Activated T-cell treated with anti-CD3 and anti-CD28 coated beads for 4 hours (primary cell): ENCODE data around the gene SLC35G2.
"Not testable (repeated sequence)": the region's sequence is repeated elsewhere in the genome, so short reads cannot be mapped to it uniquely, and the experiment has no call there.

Experiments
- DNase-seq: peaks from one replicate; pipeline ENCODE4 v3.0.0-alpha.2; 2020

The SLC35G2 gene

GRCh38 chr3:136818769-136819391, at the start of gene SLC35G2:
TSS of gene SLC35G2 (plus strand) at chr3:136819126. CDS start at chr3:136854461, 35,335 bp downstream.
- DNase-seq = peak; percentile 19

GRCh38 chr3:136772709-136773108, 46.2 kb upstream of the SLC35G2 start:
- DNase-seq = no peak

GRCh38 chr3:136778865-136779264, 40.1 kb upstream of the SLC35G2 start:
- no peak for DNase-seq

DNA sequence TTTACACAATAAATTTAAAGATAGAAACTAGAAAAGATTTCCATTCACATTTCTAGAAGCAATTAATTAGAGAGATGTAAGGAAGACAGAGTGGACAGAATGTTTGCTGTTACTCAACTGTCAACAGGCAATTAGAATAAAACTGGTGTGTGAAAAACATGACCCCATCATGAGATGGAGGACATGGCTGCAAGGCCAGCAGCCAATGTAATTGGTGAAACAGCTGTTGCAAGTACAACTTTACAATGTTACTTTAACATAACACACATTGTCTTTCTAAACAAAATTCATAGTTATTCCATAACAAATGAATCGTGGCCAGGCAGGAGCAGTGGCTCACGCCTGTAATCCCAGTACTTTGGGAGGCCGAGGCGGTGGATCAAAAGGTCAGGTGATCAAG, 38.2 kb upstream of the SLC35G2 start:
- no peak for DNase-seq

DNA sequence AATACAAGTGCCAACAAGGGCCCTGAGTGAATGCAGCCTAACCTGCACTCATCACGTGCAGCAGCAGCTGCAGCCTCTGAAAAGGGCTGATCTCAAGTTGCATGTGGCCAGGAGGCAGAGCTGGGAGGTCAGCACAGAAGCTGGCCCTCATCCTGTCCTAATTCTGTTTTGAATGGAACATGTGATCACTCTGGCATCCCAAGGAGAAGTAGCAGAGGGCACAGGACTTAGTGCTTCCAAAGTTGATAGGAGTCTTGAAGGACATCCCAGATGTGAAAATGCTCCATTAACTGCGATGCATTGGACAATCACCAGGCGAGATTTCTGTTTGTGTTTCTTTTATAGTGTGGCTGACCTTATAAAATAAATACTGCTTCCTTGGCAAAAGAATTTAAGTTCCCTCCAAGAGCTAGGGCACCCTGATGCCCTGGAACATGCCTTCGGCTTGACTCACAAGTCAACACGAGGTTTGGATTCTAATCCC, 35.2 kb upstream of the SLC35G2 start:
- no peak for DNase-seq

GRCh38 chr3:136787349-136787748, 31.6 kb upstream of the SLC35G2 start:
- no peak for DNase-seq

DNA sequence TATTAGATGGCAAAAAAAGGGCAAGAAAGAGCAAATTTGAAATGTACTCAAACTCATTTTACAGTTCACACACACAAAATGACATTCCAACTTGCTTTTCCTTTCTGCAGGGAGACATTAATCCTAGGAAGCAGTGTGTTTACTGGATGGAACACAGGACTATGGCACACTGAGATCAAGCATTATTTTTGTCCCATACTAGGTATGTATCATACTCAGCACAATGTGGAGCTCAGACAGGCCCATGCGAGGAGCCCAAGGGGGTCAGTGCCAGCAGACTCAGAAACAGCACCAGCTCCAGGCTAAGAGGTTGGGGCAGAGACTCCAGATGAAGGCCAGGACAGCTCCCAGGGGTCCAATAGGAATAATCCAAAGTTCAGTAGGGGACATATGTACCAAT, 30.8 kb upstream of the SLC35G2 start:
- no peak for DNase-seq

DNA sequence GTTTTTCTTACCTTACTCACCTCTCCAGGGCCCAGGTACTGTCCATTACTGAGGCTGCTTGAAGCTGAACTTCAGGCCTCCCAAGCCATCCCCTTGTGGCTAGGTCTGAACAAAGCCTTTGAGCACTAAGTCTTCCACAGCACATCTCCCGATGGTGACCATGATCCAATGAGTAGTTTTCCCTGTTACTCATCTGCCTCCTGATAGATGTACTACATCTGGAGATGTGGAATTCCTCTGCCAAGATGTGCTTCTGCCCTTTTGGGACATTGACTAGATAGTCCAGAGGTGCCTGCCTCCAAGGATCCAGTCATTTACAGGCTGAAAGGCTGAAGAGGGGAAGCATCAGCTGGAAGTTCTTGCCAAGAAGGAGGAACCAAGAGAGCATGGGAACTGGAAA, 28.9 kb upstream of the SLC35G2 start:
- DNase-seq = no peak

- DNase-seq = no peak
Measured at GRCh38 chr3:136790786-136791185, 28.1 kb upstream of the SLC35G2 start.

DNA sequence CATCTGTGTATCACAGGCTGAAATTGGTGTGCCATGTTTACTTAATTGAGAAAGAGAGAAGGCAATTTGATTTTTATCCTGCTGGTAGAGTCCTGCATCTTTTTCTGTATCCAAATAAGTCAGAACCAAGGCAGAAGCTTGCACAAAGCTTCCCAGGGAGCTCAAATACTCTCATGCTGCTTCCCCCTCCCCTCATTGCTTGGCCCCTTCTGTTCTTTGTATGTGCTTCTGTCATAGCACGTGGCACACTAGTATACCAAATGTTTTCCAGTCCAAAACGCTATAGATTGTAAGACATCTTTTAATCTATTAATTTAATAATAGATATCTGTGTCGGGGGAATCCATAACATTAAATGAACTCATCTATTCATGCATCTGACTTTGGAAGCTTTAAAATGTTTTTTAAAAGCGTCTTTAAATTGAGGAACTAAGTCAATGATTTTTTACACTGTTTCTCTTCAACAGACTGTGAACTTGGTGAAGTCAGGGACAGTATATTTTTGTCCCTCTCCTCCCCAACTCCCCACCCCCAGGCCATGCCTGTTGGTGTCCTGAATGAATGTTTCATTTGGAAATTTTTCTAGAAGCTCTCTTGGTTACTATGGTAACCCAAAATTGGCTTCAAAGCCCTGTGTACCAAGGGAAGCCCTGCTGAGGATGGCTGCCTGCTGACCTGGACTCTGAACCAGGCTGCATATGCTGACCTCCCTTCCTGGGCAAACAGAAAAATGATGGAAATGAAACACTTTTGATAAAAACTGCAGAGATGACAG, 26.2 kb upstream of the SLC35G2 start:
- no peak for DNase-seq

GRCh38 chr3:136801146-136801545, 17.8 kb upstream of the SLC35G2 start:
- not testable (repeated sequence) for DNase-seq

- no peak for DNase-seq
Measured at GRCh38 chr3:136802481-136802996, 16.4 kb upstream of the SLC35G2 start.

DNA sequence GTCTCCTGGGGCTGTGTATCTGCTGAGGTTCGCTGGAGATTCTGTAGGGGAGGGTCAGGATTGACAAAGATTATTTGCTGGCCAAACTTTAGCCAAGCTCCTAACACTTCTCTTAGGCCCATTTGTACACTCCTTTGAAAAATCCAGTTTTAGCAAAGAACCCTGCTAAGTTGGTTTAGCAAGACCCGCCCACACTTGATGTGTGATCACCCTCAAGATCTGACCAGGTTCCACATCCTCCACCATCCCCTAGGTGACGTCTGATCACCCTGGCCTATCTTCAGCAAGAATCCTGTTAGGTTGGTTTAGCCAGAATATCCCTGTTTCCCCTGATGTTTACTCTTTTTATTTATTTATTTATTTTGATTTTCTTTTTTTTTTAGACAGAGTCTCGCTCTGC, 14.8 kb upstream of the SLC35G2 start:
- DNase-seq = no peak

GRCh38 chr3:136804813-136805212, 14.1 kb upstream of the SLC35G2 start:
- no peak for DNase-seq

- no peak for DNase-seq
Measured at GRCh38 chr3:136805795-136806194, 13.1 kb upstream of the SLC35G2 start.

DNA sequence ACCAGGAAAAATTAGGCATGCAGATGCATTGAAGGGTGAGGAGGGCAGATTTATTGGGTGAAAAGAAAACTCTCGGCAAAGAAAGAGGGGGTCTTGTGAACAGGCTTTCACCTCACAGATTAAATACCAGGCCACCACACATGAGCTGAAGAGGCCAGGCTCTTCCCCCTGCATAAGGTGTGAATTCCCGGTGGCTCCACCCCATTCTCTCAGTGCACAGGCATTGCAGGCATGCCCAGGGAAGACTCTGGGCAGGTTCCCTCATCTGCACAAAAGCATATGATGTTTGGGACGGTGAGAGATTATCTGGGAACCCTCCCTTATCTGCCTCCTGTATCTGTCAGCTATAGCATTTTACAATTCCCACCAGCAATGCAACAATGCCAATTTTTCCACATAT, 7.2 kb upstream of the SLC35G2 start:
- DNase-seq = no peak

- no peak for DNase-seq
Measured at GRCh38 chr3:136817448-136817847, 1.5 kb upstream of the SLC35G2 start.

- DNase-seq = peak; percentile 12
Measured at GRCh38 chr3:136818191-136818768, 646 bp upstream of the SLC35G2 start.

- peak; percentile 11 for DNase-seq
Measured at GRCh38 chr3:136819392-136819730, 435 bp downstream of the SLC35G2 start.

GRCh38 chr3:136819731-136820679, 1.1 kb downstream of the SLC35G2 start:
- no peak for DNase-seq

- DNase-seq = no peak
Measured at GRCh38 chr3:136831461-136831860, 12.5 kb downstream of the SLC35G2 start.

- no peak for DNase-seq
Measured at GRCh38 chr3:136835089-136835812, 16.3 kb downstream of the SLC35G2 start.
